Brain microvascular endothelial cell (primary cell): ENCODE measurements around the gene MED16.

Source experiments
- DNase-seq: peaks from one replicate; pipeline ENCODE4 v3.0.0-alpha.2; 2020
- H3K27ac ChIP-seq: fragments of 250-450 bp; sonication (Bioruptor Pico); 2 replicates; pipeline ENCODE4 v1.5.1; 2020; ENCODE audit warnings: mild to moderate bottlenecking, moderate library complexity
- H3K27me3 ChIP-seq: fragments of 250-450 bp; sonication (Bioruptor Pico); replicated peaks from 2 replicates; pipeline ENCODE4 v1.5.1; 2020; ENCODE audit warnings: mild to moderate bottlenecking
- H3K36me3 ChIP-seq: fragments of 250-450 bp; sonication (Bioruptor Pico); replicated peaks from 2 replicates; pipeline ENCODE4 v1.5.1; 2020; ENCODE audit warnings: mild to moderate bottlenecking
- H3K4me3 ChIP-seq: 2 replicates; pipeline ENCODE4 v1.5.1; 2011; ENCODE audit warnings: low read depth, mild to moderate bottlenecking, control low read depth, low read length, moderate library complexity
- CTCF ChIP-seq: IDR thresholded peaks from 2 replicates; pipeline ENCODE4 v1.5.1; 2011; ENCODE audit warnings: low read depth, mild to moderate bottlenecking, moderate library complexity, low read length, control low read depth, inconsistent platforms; ENCODE audit errors: missing control alignments
- in situ Hi-C: cut with HindIII; loops from 2 replicates; pipeline ENCODE4 v1.10.0; 2017; ENCODE audit warnings: low sequenced_read_pairs, low pct_ligation_motif_present

MED16 gene

GRCh38 chr19:926323-926588, 33.3 kb upstream of the MED16 start:
- peak overlapping the region; percentile 82 for H3K4me3 ChIP-seq
- no peaks in the 10 kb centered on the region for H3K27me3 ChIP-seq
- peak overlapping the region; percentile 21 for H3K27ac ChIP-seq
- TF ChIP-seq CTCF: no peak
- in situ Hi-C loops: no loop called here
- H3K36me3 ChIP-seq: peaks cover 9% of the 10 kb centered on the region
- no peak for DNase-seq

DNA sequence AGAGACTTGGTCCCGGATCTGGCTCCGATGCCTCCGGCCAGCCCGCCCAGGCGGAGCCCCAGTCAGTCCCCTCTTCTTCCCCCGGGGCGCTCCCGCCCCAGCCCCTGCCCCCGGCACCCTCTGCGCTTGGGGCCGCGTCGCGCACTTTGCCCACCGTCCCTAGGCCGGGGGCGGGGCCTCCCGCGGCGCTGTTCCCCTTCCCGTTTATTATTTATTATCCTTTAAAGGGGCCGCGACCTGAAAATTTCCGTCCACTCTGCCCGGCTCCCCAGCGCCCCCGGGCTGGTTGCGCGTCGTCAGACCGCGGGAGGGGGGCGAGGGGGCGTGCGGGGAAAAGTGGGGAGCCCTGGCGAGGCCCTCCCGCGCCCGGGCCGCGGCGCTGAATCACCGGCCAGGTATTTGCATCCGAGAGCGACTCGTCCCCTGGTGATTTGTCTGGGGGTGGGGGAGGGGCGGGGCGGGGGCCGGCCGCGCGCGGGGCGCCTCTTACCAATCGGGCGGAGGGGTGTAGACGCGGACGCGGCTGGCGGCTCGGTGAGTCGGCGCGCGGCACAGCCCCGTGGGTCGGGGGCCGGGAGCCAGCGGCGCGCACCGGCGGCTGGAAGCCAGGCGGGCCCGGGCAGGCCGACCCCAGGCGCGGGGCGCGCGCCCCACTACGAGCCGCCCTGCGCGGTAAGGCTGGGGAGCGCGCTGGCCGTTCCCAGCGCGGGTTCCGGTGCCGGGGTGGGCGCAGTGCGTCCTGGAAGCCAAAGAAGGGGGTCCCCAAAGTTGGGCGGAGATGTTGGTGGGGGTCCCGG, 32.7 kb upstream of the MED16 start, which contains the start of gene ARID3A:
Gene ARID3A (plus strand): TSS at position 510 of the 797 bp plus-strand sequence. CDS start 3,494 bp downstream, outside the sequence.
- Histone ChIP-seq H3K27ac (peak within 1 kb of the TSS; percentile 89), H3K4me3 (peak within 1 kb of the TSS; percentile 82), H3K36me3 (peaks cover 5% of the 10 kb centered on the region), H3K27me3 (no peaks in the 10 kb centered on the region)
- peak; percentile 61 for DNase-seq
- in situ Hi-C loops: no loop called here
- no peak for TF ChIP-seq CTCF

- Histone ChIP-seq H3K27me3 (peaks cover 2% of the 10 kb centered on the region), H3K36me3 (peaks cover 4% of the 10 kb centered on the region), H3K27ac (peak overlapping the region; percentile 89), H3K4me3 (peak overlapping the region; percentile 82)
- in situ Hi-C loops: no loop called here
- no peak for TF ChIP-seq CTCF
- peak; percentile 48 for DNase-seq
Observed at GRCh38 chr19:925087-925525, 32.1 kb upstream of the MED16 start.

DNA sequence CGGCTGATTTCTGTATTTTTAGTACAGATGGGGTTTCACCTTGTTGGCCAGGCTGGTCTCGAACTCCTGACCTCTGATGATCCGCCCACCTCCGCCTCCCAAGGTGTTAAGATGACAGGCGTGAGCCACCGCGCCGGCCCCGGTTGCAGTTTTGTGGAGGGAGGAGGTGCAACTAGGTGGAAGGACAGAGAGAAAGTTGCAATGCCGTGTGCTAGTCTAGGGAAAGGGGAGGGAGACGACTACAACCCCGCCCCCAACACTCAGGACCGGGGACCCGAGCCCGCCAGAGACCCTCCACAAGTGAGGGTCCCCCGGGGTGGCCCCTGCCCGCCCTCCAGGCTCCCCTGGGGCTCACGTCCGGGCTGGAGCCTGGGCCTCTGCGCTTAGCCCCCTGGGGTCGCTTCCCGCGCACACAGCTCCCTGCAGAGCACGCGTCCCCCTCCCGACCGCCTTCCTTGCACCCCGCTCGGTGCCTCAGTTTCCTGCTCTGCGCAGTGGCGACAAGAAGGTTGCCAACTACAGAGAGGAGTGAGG, 31.6 kb upstream of the MED16 start:
- Histone ChIP-seq H3K36me3 (peaks cover 1% of the 10 kb centered on the region), H3K27me3 (peaks cover 7% of the 10 kb centered on the region), H3K4me3 (peak overlapping the region; percentile 82), H3K27ac (no peak overlapping the region)
- TF ChIP-seq CTCF: no peak
- DNase-seq: no peak
- in situ Hi-C loops: no loop called here

DNA sequence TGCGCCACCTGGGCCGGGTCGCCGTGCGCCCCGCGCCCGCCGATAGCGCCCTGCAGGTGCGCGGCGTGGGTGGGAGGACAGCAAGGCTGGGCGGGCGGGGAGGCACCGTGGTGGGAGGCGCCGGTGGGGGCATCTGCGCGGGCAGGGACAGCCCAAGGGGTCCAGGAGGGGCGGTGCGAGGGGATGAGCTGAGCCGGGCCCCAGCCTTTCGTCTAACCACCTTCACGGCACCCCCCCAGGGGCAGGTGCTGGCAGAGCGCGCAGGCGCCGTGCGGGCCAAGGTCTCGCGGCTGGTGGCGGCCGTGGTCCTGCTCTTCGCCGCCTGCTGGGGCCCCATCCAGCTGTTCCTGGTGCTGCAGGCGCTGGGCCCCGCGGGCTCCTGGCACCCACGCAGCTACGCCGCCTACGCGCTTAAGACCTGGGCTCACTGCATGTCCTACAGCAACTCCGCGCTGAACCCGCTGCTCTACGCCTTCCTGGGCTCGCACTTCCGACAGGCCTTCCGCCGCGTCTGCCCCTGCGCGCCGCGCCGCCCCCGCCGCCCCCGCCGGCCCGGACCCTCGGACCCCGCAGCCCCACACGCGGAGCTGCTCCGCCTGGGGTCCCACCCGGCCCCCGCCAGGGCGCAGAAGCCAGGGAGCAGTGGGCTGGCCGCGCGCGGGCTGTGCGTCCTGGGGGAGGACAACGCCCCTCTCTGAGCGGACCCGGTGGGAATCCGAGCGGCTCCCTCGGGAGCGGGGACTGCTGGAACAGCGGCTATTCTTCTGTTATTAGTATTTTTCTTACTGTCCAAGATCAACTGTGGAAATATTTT, 27.3 kb upstream of the MED16 start:
- no peak for DNase-seq
- no peak for TF ChIP-seq CTCF
- peaks cover 31% of the 10 kb centered on the region for H3K27me3 ChIP-seq
- no peak overlapping the region for H3K27ac ChIP-seq
- in situ Hi-C loops: no loop called here
- peak overlapping the region; percentile 12 for H3K4me3 ChIP-seq
- H3K36me3 ChIP-seq: no peaks in the 10 kb centered on the region
